Activated T-cell treated with anti-CD3 and anti-CD28 coated beads for 24 hours (primary cell): ENCODE data around the gene RASSF3.
"Not testable (repeated sequence)": the region's sequence is repeated elsewhere in the genome, so short reads cannot be mapped to it uniquely, and the experiment has no call there.

Experiments used
- DNase-seq: peaks from one replicate; pipeline ENCODE4 v3.0.0-alpha.2; 2020; ENCODE audit warnings: low read depth

Gene RASSF3

GRCh38 chr12:64633011-64633939 lies 23.0 kb downstream of the RASSF3 start:
- DNase-seq = no peak

- no peak for DNase-seq
Measured at GRCh38 chr12:64633940-64634337, 23.6 kb downstream of the RASSF3 start.

- DNase-seq = no peak
Measured at GRCh38 chr12:64634508-64635092, 24.3 kb downstream of the RASSF3 start.

GRCh38 chr12:64635356-64635998 lies 25.2 kb downstream of the RASSF3 start:
- DNase-seq = no peak

GRCh38 chr12:64636856-64637255 lies 26.6 kb downstream of the RASSF3 start:
- no peak for DNase-seq

GRCh38 chr12:64639466-64639865 lies 29.2 kb downstream of the RASSF3 start:
- no peak for DNase-seq

GRCh38 chr12:64646318-64646717 lies 36.0 kb downstream of the RASSF3 start:
- DNase-seq = no peak

- no peak for DNase-seq
Measured at GRCh38 chr12:64649487-64649886, 39.2 kb downstream of the RASSF3 start.

GRCh38 chr12:64650762-64651161 lies 40.5 kb downstream of the RASSF3 start:
- no peak for DNase-seq

- DNase-seq = no peak
Measured at GRCh38 chr12:64652346-64652745, 42.1 kb downstream of the RASSF3 start.

- no peak for DNase-seq
Measured at GRCh38 chr12:64653123-64653522, 42.8 kb downstream of the RASSF3 start.

- not testable (repeated sequence) for DNase-seq
Measured at GRCh38 chr12:64653907-64654306, 43.6 kb downstream of the RASSF3 start.

GRCh38 chr12:64655141-64655540 lies 44.8 kb downstream of the RASSF3 start:
- DNase-seq = no peak

- no peak for DNase-seq
Measured at GRCh38 chr12:64656429-64656828, 46.1 kb downstream of the RASSF3 start.

GRCh38 chr12:64658892-64659481 lies 48.7 kb downstream of the RASSF3 start:
- no peak for DNase-seq

GRCh38 chr12:64660237-64661018 lies 50.1 kb downstream of the RASSF3 start:
- DNase-seq = no peak

GRCh38 chr12:64663015-64663414 lies 52.7 kb downstream of the RASSF3 start:
- DNase-seq = no peak

GRCh38 chr12:64665514-64665913 lies 55.2 kb downstream of the RASSF3 start:
- DNase-seq = peak; percentile 30

- no peak for DNase-seq
Measured at GRCh38 chr12:64666054-64666914, 56.0 kb downstream of the RASSF3 start.

- no peak for DNase-seq
Measured at GRCh38 chr12:64667793-64668192, 57.5 kb downstream of the RASSF3 start.
